GM19240 (cell line): ENCODE results near the gene NFYB.
A peak's percentile ranks its signal among the peaks of the same experiment; 100 is the strongest.
"Not testable (repeated sequence)": the region's sequence is repeated elsewhere in the genome, so short reads cannot be mapped to it uniquely, and the experiment has no call there.

Experiments used
- DNase-seq: peaks from one replicate; pipeline ENCODE4 v3.0.0; 2011; ENCODE audit warnings: low spot score; ENCODE audit not compliant: insufficient read length

Gene NFYB

GRCh38 chr12:104115587-104115975 is 22.4 kb downstream of the NFYB start:
- DNase-seq: no peak

GRCh38 chr12:104114834-104115586 is 23.0 kb downstream of the NFYB start:
- DNase-seq: not testable (repeated sequence)

- DNase-seq: no peak
These were observed 28.4 kb downstream of the NFYB start for GRCh38 chr12:104109446-104110271.

- DNase-seq: peak; percentile 35
These were observed 29.1 kb downstream of the NFYB start for GRCh38 chr12:104108755-104109445.

- no peak for DNase-seq
These were observed 31.0 kb downstream of the NFYB start for GRCh38 chr12:104106965-104107364.

- DNase-seq: no peak
These were observed 32.5 kb downstream of the NFYB start for GRCh38 chr12:104105461-104105860.

GRCh38 chr12:104097954-104098353 is 40.1 kb downstream of the NFYB start:
- DNase-seq: no peak

GRCh38 chr12:104095289-104095688 is 42.7 kb downstream of the NFYB start:
- no peak for DNase-seq

- no peak for DNase-seq
These were observed 43.7 kb downstream of the NFYB start for GRCh38 chr12:104094284-104094683.

GRCh38 chr12:104091136-104091535 is 46.9 kb downstream of the NFYB start:
- DNase-seq: no peak

GRCh38 chr12:104090685-104091084 is 47.3 kb downstream of the NFYB start:
- no peak for DNase-seq

GRCh38 chr12:104083769-104084475 is 54.1 kb downstream of the NFYB start:
- DNase-seq: no peak

- DNase-seq: no peak
These were observed 57.2 kb downstream of the NFYB start for GRCh38 chr12:104080764-104081163.

GRCh38 chr12:104079024-104079423 is 59.0 kb downstream of the NFYB start:
- no peak for DNase-seq

- no peak for DNase-seq
These were observed 64.3 kb downstream of the NFYB start for GRCh38 chr12:104073699-104074098.

- DNase-seq: no peak
These were observed 65.9 kb downstream of the NFYB start for GRCh38 chr12:104072099-104072498.
